Memory B cell (primary cell): ENCODE data around the gene PHYKPL.

Experiments used
- ATAC-seq: fragments of 150-1000 bp; cut with Tn5 transposase; 2 replicates; pipeline ENCODE4 v1.10.0; 2021; ENCODE audit warnings: low read depth, mild to moderate bottlenecking, moderate library complexity
- DNase-seq, 2 donors: peaks; one replicate each; pipeline ENCODE4 v3.0.0; 2022; ENCODE audit warnings: low spot score in 2 of 2
- H3K27ac Mint-ChIP-seq: one replicate; pipeline ENCODE4 v1.8.0; 2022; ENCODE audit warnings: mild to moderate bottlenecking, moderate library complexity, mixed read lengths
- H3K27me3 Mint-ChIP-seq: one replicate; pipeline ENCODE4 v1.8.0; 2022; ENCODE audit warnings: mixed read lengths
- H3K36me3 Mint-ChIP-seq: one replicate; pipeline ENCODE4 v1.8.0; 2022; ENCODE audit warnings: mild to moderate bottlenecking, mixed read lengths
- H3K4me1 Mint-ChIP-seq: one replicate; pipeline ENCODE4 v1.8.0; 2022; ENCODE audit warnings: mixed read lengths
- H3K4me3 Mint-ChIP-seq: one replicate; pipeline ENCODE4 v1.8.0; 2022; ENCODE audit warnings: mild to moderate bottlenecking, moderate library complexity, mixed read lengths
- H3K9me3 Mint-ChIP-seq: one replicate; pipeline ENCODE4 v1.8.0; 2022; ENCODE audit warnings: mixed read lengths

The PHYKPL gene

GRCh38 chr5:178232124-178232919 is at the start of gene PHYKPL:
TSS of gene PHYKPL (minus strand) at chr5:178232802. CDS start at chr5:178232550, 252 bp downstream.
- Mint-ChIP-seq H3K27me3 (no peaks in the 10 kb centered on the region), H3K27ac (peak within 1 kb of the TSS; percentile 80), H3K4me3 (peak within 1 kb of the TSS; percentile 87), H3K4me1 (peaks cover 38% of the 10 kb centered on the region), H3K9me3 (no peaks in the 10 kb centered on the region), H3K36me3 (peaks cover 23% of the 10 kb centered on the region)
- ATAC-seq (peak; percentile 76), DNase-seq (peak; percentile 65 to 68)

GRCh38 chr5:178282391-178282790 is 49.8 kb upstream of the PHYKPL start:
- H3K4me3 Mint-ChIP-seq: no peak overlapping the region
- H3K27me3 Mint-ChIP-seq: peaks cover 16% of the 10 kb centered on the region
- no peak for DNase-seq
- peaks cover 9% of the 10 kb centered on the region for H3K9me3 Mint-ChIP-seq
- ATAC-seq: no peak
- H3K4me1 Mint-ChIP-seq: peaks cover 10% of the 10 kb centered on the region
- peaks cover 7% of the 10 kb centered on the region for H3K36me3 Mint-ChIP-seq
- H3K27ac Mint-ChIP-seq: no peak overlapping the region

GRCh38 chr5:178281331-178281730 is 48.7 kb upstream of the PHYKPL start:
- peaks cover 9% of the 10 kb centered on the region for H3K9me3 Mint-ChIP-seq
- DNase-seq (no peak), ATAC-seq (no peak)
- peaks cover 7% of the 10 kb centered on the region for H3K36me3 Mint-ChIP-seq
- peaks cover 16% of the 10 kb centered on the region for H3K27me3 Mint-ChIP-seq
- H3K4me3 Mint-ChIP-seq: no peak overlapping the region
- peaks cover 10% of the 10 kb centered on the region for H3K4me1 Mint-ChIP-seq
- no peak overlapping the region for H3K27ac Mint-ChIP-seq

GRCh38 chr5:178280631-178281030 is 48.0 kb upstream of the PHYKPL start:
- H3K9me3 Mint-ChIP-seq: peaks cover 9% of the 10 kb centered on the region
- peaks cover 7% of the 10 kb centered on the region for H3K36me3 Mint-ChIP-seq
- peaks cover 10% of the 10 kb centered on the region for H3K4me1 Mint-ChIP-seq
- ATAC-seq (no peak), DNase-seq (no peak)
- no peak overlapping the region for H3K27ac Mint-ChIP-seq
- peaks cover 20% of the 10 kb centered on the region for H3K27me3 Mint-ChIP-seq
- no peak overlapping the region for H3K4me3 Mint-ChIP-seq

- H3K4me1 Mint-ChIP-seq: peaks cover 10% of the 10 kb centered on the region
- H3K27ac Mint-ChIP-seq: no peak overlapping the region
- H3K9me3 Mint-ChIP-seq: peaks cover 9% of the 10 kb centered on the region
- H3K36me3 Mint-ChIP-seq: peaks cover 7% of the 10 kb centered on the region
- no peak overlapping the region for H3K4me3 Mint-ChIP-seq
- DNase-seq: peak; percentile 41 to 50
- ATAC-seq: peak; percentile 51
- peaks cover 21% of the 10 kb centered on the region for H3K27me3 Mint-ChIP-seq
Observed at GRCh38 chr5:178279723-178280438, 47.3 kb upstream of the PHYKPL start.

- Mint-ChIP-seq H3K9me3 (peaks cover 9% of the 10 kb centered on the region), H3K36me3 (peaks cover 7% of the 10 kb centered on the region), H3K27ac (no peak overlapping the region), H3K27me3 (peaks cover 21% of the 10 kb centered on the region), H3K4me1 (peaks cover 10% of the 10 kb centered on the region), H3K4me3 (no peak overlapping the region)
- ATAC-seq (no peak), DNase-seq (no peak)
Observed at GRCh38 chr5:178279026-178279722, 46.6 kb upstream of the PHYKPL start.

GRCh38 chr5:178278358-178279023 is 45.9 kb upstream of the PHYKPL start:
- Mint-ChIP-seq H3K4me1 (peaks cover 10% of the 10 kb centered on the region), H3K36me3 (peaks cover 4% of the 10 kb centered on the region), H3K27ac (no peak overlapping the region), H3K9me3 (peaks cover 4% of the 10 kb centered on the region), H3K4me3 (no peak overlapping the region), H3K27me3 (peaks cover 20% of the 10 kb centered on the region)
- no peak for DNase-seq
- no peak for ATAC-seq

GRCh38 chr5:178277866-178278265 is 45.3 kb upstream of the PHYKPL start:
- Mint-ChIP-seq H3K36me3 (no peaks in the 10 kb centered on the region), H3K27me3 (peaks cover 17% of the 10 kb centered on the region), H3K9me3 (no peaks in the 10 kb centered on the region), H3K27ac (peak overlapping the region; percentile 56), H3K4me1 (peaks cover 10% of the 10 kb centered on the region), H3K4me3 (no peak overlapping the region)
- DNase-seq (no peak), ATAC-seq (no peak)

GRCh38 chr5:178277346-178277745 is 44.7 kb upstream of the PHYKPL start:
- Mint-ChIP-seq H3K4me1 (peaks cover 10% of the 10 kb centered on the region), H3K36me3 (no peaks in the 10 kb centered on the region), H3K4me3 (no peak overlapping the region), H3K27me3 (peaks cover 17% of the 10 kb centered on the region), H3K9me3 (no peaks in the 10 kb centered on the region), H3K27ac (peak overlapping the region; percentile 56)
- DNase-seq (no peak), ATAC-seq (no peak)

- Mint-ChIP-seq H3K9me3 (no peaks in the 10 kb centered on the region), H3K27me3 (peaks cover 19% of the 10 kb centered on the region), H3K36me3 (no peaks in the 10 kb centered on the region), H3K4me1 (peaks cover 4% of the 10 kb centered on the region), H3K4me3 (no peak overlapping the region), H3K27ac (no peak overlapping the region)
- ATAC-seq (no peak), DNase-seq (no peak)
Observed at GRCh38 chr5:178274781-178275537, 42.4 kb upstream of the PHYKPL start.

- ATAC-seq (no peak), DNase-seq (no peak)
- H3K4me1 Mint-ChIP-seq: no peaks in the 10 kb centered on the region
- H3K9me3 Mint-ChIP-seq: peaks cover 4% of the 10 kb centered on the region
- H3K4me3 Mint-ChIP-seq: no peak overlapping the region
- H3K27me3 Mint-ChIP-seq: peaks cover 20% of the 10 kb centered on the region
- H3K36me3 Mint-ChIP-seq: no peaks in the 10 kb centered on the region
- H3K27ac Mint-ChIP-seq: no peak overlapping the region
Observed at GRCh38 chr5:178273665-178274541, 41.3 kb upstream of the PHYKPL start.

GRCh38 chr5:178273041-178273440 is 40.4 kb upstream of the PHYKPL start:
- no peak overlapping the region for H3K27ac Mint-ChIP-seq
- H3K36me3 Mint-ChIP-seq: no peaks in the 10 kb centered on the region
- peaks cover 4% of the 10 kb centered on the region for H3K9me3 Mint-ChIP-seq
- no peak overlapping the region for H3K4me3 Mint-ChIP-seq
- no peaks in the 10 kb centered on the region for H3K4me1 Mint-ChIP-seq
- DNase-seq (no peak), ATAC-seq (no peak)
- peaks cover 17% of the 10 kb centered on the region for H3K27me3 Mint-ChIP-seq
